Measurements from ENCODE around the gene FAM47E.

DNA sequence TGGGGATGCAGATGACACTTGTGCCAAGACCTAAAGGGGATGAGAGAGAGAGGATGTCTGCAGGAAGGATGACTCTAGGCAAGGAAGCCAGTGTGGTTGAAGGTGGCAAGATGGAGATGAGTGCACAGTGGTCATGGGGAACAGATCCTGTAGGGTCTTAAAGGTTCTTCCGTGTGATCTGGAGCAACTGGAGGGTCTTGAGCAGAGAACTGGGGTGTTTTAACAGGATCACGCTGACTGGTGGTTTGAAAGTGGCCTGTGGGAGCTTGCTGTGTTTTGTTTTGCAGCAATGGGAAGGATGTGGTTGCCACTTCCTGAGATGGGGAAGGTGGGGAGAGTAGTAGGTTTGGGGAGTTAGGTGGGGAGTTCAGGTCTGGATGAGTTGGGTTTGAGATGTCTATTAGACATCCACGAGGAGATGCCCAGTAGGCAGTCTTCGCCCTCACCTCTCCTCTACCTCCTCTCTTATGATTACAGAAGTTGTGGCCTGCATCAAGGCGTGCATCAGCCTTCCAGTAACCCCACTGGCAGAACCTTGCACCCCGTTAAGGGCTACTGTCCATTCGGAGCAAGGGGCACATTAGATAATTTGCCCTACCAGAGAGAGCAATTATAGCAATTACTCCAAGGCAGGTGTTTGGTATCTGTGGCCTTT, 53.6 kb downstream of the FAM47E start:
- TF ChIP-seq CTCF (IDR thresholded peaks at IDR 0.05) (no peak), POLR2AphosphoS5 (IDR thresholded peaks at IDR 0.05; ENCODE audit: low read depth, low read length) (no peak)

All from Panc1 (cell line).